DND-41 (cell line): Measurements from ENCODE around the gene BTLA.

ENCODE experiments used
- CTCF ChIP-seq: IDR thresholded peaks from 2 replicates; pipeline ENCODE4 v1.5.1; 2012; ENCODE audit warnings: borderline replicate concordance, low read length, moderate library complexity, mild to moderate bottlenecking; ENCODE audit not compliant: poor library complexity, severe bottlenecking; ENCODE audit errors: extremely low read depth
- EZH2 ChIP-seq: IDR thresholded peaks from 3 replicates; pipeline ENCODE4 v1.6.1; 2012; ENCODE audit warnings: borderline replicate concordance, low read depth, mild to moderate bottlenecking, moderate library complexity, low read length, inconsistent platforms; ENCODE audit not compliant: severe bottlenecking

GRCh38 chr3:112539825-112540650, 40.8 kb upstream of the BTLA start:
- TF ChIP-seq CTCF = no peak
- TF ChIP-seq EZH2 = no peak
